Measurements from ENCODE around the gene GOSR1. TPM values are rescaled to one million over a fixed set of nuclear protein-coding genes. Genes with fewer than 3 reads are reported as not detected.

The GOSR1 gene
- total RNA-seq, 1 experiment from 2014 or later: 58.1 TPM

- Histone ChIP-seq H3K27me3 (ENCODE audit: insufficient read depth, low read length) (no peaks in the 10 kb centered on the region), H2BK20ac (ENCODE audit: low read depth, low read length, poor library complexity, severe bottlenecking) (no peak overlapping the region), H3K23me2 (ENCODE audit: insufficient read length, low read depth, low read length, poor library complexity, severe bottlenecking) (no peaks in the 10 kb centered on the region), H2BK5ac (ENCODE audit: insufficient read length, low read length) (no peak overlapping the region), H3K23ac (ENCODE audit: insufficient read length, low read depth, low read length) (no peak overlapping the region), H2BK120ac (ENCODE audit: low read depth, low read length, poor library complexity, severe bottlenecking) (no peak overlapping the region), H3K4me2 (ENCODE audit: insufficient read depth, insufficient read length, low read length) (no peak overlapping the region), H3K79me1 (ENCODE audit: insufficient read depth, low read depth, low read length, poor library complexity, severe bottlenecking) (no peaks in the 10 kb centered on the region), H3K56ac (ENCODE audit: insufficient read length, low read depth, low read length) (no peak overlapping the region), H3T11ph (ENCODE audit: low read length) (no peak overlapping the region), H4K5ac (ENCODE audit: insufficient read length, low read depth, low read length) (no peak overlapping the region), H4K20me1 (ENCODE audit: control insufficient read depth, insufficient read depth, insufficient read length) (no peaks in the 10 kb centered on the region), H3K18ac (ENCODE audit: insufficient read length, low read depth, low read length) (no peak overlapping the region), H4K91ac (ENCODE audit: insufficient read length, low read depth, low read length) (no peak overlapping the region), H2BK12ac (ENCODE audit: insufficient read length, low read depth, low read length) (no peak overlapping the region), H2AFZ (ENCODE audit: low read length) (no peak overlapping the region), H3K14ac (ENCODE audit: insufficient read depth, low read length) (no peak overlapping the region), H3K9me3 (ENCODE audit: control insufficient read depth, low read depth, low read length) (no peaks in the 10 kb centered on the region), H2AK5ac (ENCODE audit: insufficient read length, low read length) (no peak overlapping the region), H3K79me2 (ENCODE audit: insufficient read depth, low read length) (no peaks in the 10 kb centered on the region), H3K4me1 (ENCODE audit: insufficient read depth, low read length) (no peaks in the 10 kb centered on the region), H3K4ac (ENCODE audit: low read depth, low read length) (no peak overlapping the region), H4K8ac (replicated peaks; ENCODE audit: insufficient read length, low read depth, low read length) (no peak overlapping the region), H3K27ac (ENCODE audit: insufficient read length, low read depth, low read length) (no peak overlapping the region), H2BK15ac (ENCODE audit: low read depth, low read length) (no peak overlapping the region), H3K9ac (ENCODE audit: extremely low read depth, insufficient read length, low read length) (no peak overlapping the region)
- no peak for DNase-seq
- H3K27ac Mint-ChIP-seq: no peak overlapping the region
- no peaks in the 10 kb centered on the region for H3K27me3 Mint-ChIP-seq (ENCODE audit: low read depth)
- peaks cover 8 to 42% (median 15%) of the 10 kb centered on the region in 3 experiments; a peak in 6 of 7 replicates for H3K36me3 Mint-ChIP-seq (ENCODE audit: insufficient read depth in 1 of 3, low read depth in 3 of 3)
- H3K4me1 Mint-ChIP-seq: no peaks in the 10 kb centered on the region
- no CpG with 5 or more reads among the region's 3 CpGs for WGBS (ENCODE audit: extremely low coverage, insufficient read length, low lambda C conversion rate)
- no peaks in the 10 kb centered on the region for H3K9me3 Mint-ChIP-seq
- no peak overlapping the region for H3K4me3 Mint-ChIP-seq
- TF ChIP-seq, protein P1, sequence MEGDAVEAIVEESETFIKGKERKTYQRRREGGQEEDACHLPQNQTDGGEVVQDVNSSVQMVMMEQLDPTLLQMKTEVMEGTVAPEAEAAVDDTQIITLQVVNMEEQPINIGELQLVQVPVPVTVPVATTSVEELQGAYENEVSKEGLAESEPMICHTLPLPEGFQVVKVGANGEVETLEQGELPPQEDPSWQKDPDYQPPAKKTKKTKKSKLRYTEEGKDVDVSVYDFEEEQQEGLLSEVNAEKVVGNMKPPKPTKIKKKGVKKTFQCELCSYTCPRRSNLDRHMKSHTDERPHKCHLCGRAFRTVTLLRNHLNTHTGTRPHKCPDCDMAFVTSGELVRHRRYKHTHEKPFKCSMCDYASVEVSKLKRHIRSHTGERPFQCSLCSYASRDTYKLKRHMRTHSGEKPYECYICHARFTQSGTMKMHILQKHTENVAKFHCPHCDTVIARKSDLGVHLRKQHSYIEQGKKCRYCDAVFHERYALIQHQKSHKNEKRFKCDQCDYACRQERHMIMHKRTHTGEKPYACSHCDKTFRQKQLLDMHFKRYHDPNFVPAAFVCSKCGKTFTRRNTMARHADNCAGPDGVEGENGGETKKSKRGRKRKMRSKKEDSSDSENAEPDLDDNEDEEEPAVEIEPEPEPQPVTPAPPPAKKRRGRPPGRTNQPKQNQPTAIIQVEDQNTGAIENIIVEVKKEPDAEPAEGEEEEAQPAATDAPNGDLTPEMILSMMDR (conservative IDR thresholded peaks at IDR 0.05): no peak
Measured at GRCh38 chr17:30514895-30515596, 37.8 kb downstream of the GOSR1 start.
